DOHH2 (cell line): Measurements from ENCODE around the gene KCNN3.

ENCODE experiments used
- H3F3A ChIP-seq: fragments of 200-600 bp; sonication (generic), shearing (Covaris generic); 2 replicates; pipeline ENCODE4 v1.6.0; 2016; ENCODE audit warnings: antibody characterized with exemption, mild to moderate bottlenecking; ENCODE audit not compliant: control insufficient read depth, insufficient read depth
- H3K27ac ChIP-seq: fragments of 200-600 bp; sonication (generic); 2 replicates; pipeline ENCODE4 v1.5.1; 2014; ENCODE audit warnings: low read depth, mild to moderate bottlenecking, low read length, moderate library complexity
- H3K27me3 ChIP-seq: fragments of 200-600 bp; sonication (generic); 2 replicates; pipeline ENCODE4 v1.6.1; 2014; ENCODE audit warnings: mild to moderate bottlenecking, low read length, mixed read lengths; ENCODE audit not compliant: control insufficient read depth
- H3K36me3 ChIP-seq: fragments of 200-600 bp; sonication (generic); 2 replicates; pipeline ENCODE4 v1.6.1; 2014; ENCODE audit warnings: mild to moderate bottlenecking, low read length, moderate library complexity, mixed read lengths; ENCODE audit not compliant: control insufficient read depth
- H3K4me1 ChIP-seq: fragments of 200-600 bp; sonication (generic); 2 replicates; pipeline ENCODE4 v1.6.1; 2014; ENCODE audit warnings: mild to moderate bottlenecking, low read length, mixed read lengths; ENCODE audit not compliant: control insufficient read depth
- H3K4me2 ChIP-seq: fragments of 200-600 bp; sonication (generic); 2 replicates; pipeline ENCODE4 v1.6.0; 2014; ENCODE audit warnings: mild to moderate bottlenecking, low read length, moderate library complexity
- H3K4me3 ChIP-seq: fragments of 200-600 bp; sonication (generic); 2 replicates; pipeline ENCODE4 v1.5.1; 2014; ENCODE audit warnings: mild to moderate bottlenecking, low read length, mixed read lengths
- H3K79me2 ChIP-seq: fragments of 200-600 bp; sonication (generic); 2 replicates; pipeline ENCODE4 v1.6.1; 2014; ENCODE audit warnings: mild to moderate bottlenecking, low read length, mixed read lengths; ENCODE audit not compliant: control insufficient read depth
- H3K9me2 ChIP-seq: fragments of 200-600 bp; sonication (generic); replicated peaks from 2 replicates; pipeline ENCODE4 v1.6.1; 2014; ENCODE audit warnings: mild to moderate bottlenecking, low read length, mixed read lengths; ENCODE audit not compliant: control insufficient read depth
- H3K9me3 ChIP-seq: fragments of 200-600 bp; sonication (generic); 2 replicates; pipeline ENCODE4 v1.6.1; 2014; ENCODE audit warnings: antibody characterized with exemption, low read length, mixed read lengths; ENCODE audit not compliant: control insufficient read depth, insufficient read depth
- H4K20me1 ChIP-seq: fragments of 200-600 bp; sonication (generic); 2 replicates; pipeline ENCODE4 v1.6.0; 2014; ENCODE audit warnings: low read depth, mild to moderate bottlenecking, antibody characterized with exemption, low read length, moderate library complexity; ENCODE audit not compliant: control insufficient read depth, insufficient read depth
- CTCF ChIP-seq: fragments of 200-600 bp; sonication (generic); IDR thresholded peaks from one replicate; pipeline ENCODE4 v1.5.1; 2014; ENCODE audit warnings: antibody characterized with exemption, mild to moderate bottlenecking, low read depth, low read length; ENCODE audit not compliant: poor library complexity, severe bottlenecking
- EZH2phosphoT487 ChIP-seq: fragments of 200-600 bp; sonication (generic); IDR thresholded peaks from 2 replicates; pipeline ENCODE4 v1.6.1; 2017; ENCODE audit warnings: borderline replicate concordance, mild to moderate bottlenecking, antibody characterized with exemption, low read length, moderate library complexity, mixed read lengths

Gene KCNN3

GRCh38 chr1:154746622-154747299 is 123.3 kb downstream of the KCNN3 start:
- no peak overlapping the region for H3K4me3 ChIP-seq
- peaks cover 52% of the 10 kb centered on the region for H3K36me3 ChIP-seq
- no peaks in the 10 kb centered on the region for H3K4me1 ChIP-seq
- TF ChIP-seq EZH2phosphoT487 = no peak
- TF ChIP-seq CTCF = no peak
- no peaks in the 10 kb centered on the region for H3K9me3 ChIP-seq
- no peaks in the 10 kb centered on the region for H3K9me2 ChIP-seq
- no peaks in the 10 kb centered on the region for H3F3A ChIP-seq
- H3K27ac ChIP-seq = no peak overlapping the region
- H3K27me3 ChIP-seq = no peaks in the 10 kb centered on the region
- H3K4me2 ChIP-seq = no peak overlapping the region
- H4K20me1 ChIP-seq = no peaks in the 10 kb centered on the region
- H3K79me2 ChIP-seq = no peaks in the 10 kb centered on the region

GRCh38 chr1:154745750-154746425 is 124.2 kb downstream of the KCNN3 start:
- Histone ChIP-seq H3K9me3 (no peaks in the 10 kb centered on the region), H3K27me3 (no peaks in the 10 kb centered on the region), H3K27ac (no peak overlapping the region), H3K4me1 (no peaks in the 10 kb centered on the region), H3K4me2 (no peak overlapping the region), H3K9me2 (no peaks in the 10 kb centered on the region), H4K20me1 (no peaks in the 10 kb centered on the region), H3K4me3 (no peak overlapping the region), H3F3A (no peaks in the 10 kb centered on the region), H3K79me2 (no peaks in the 10 kb centered on the region), H3K36me3 (peaks cover 56% of the 10 kb centered on the region)
- TF ChIP-seq CTCF = no peak
- no peak for TF ChIP-seq EZH2phosphoT487

- peaks cover 57% of the 10 kb centered on the region for H3K36me3 ChIP-seq
- TF ChIP-seq CTCF (no peak), EZH2phosphoT487 (no peak)
- no peak overlapping the region for H3K4me2 ChIP-seq
- no peak overlapping the region for H3K4me3 ChIP-seq
- no peaks in the 10 kb centered on the region for H3K9me3 ChIP-seq
- H4K20me1 ChIP-seq = no peaks in the 10 kb centered on the region
- no peaks in the 10 kb centered on the region for H3K79me2 ChIP-seq
- H3K4me1 ChIP-seq = no peaks in the 10 kb centered on the region
- H3K9me2 ChIP-seq = no peaks in the 10 kb centered on the region
- H3K27ac ChIP-seq = no peak overlapping the region
- H3K27me3 ChIP-seq = no peaks in the 10 kb centered on the region
- H3F3A ChIP-seq = no peaks in the 10 kb centered on the region
These were observed 124.8 kb downstream of the KCNN3 start for GRCh38 chr1:154745286-154745731.
